Hippocampal formation (tissue), 2 donors: ENCODE results near the gene VPS39.

Source experiments
- DNase-seq, 2 donors: peaks; one replicate each; lab custom pipeline; 2025; lab: John Stamatoyannopoulos, UW

VPS39 gene

GRCh38 chr15:42201801-42202200, 6.3 kb downstream of the VPS39 start:
- no peak for DNase-seq

DNA sequence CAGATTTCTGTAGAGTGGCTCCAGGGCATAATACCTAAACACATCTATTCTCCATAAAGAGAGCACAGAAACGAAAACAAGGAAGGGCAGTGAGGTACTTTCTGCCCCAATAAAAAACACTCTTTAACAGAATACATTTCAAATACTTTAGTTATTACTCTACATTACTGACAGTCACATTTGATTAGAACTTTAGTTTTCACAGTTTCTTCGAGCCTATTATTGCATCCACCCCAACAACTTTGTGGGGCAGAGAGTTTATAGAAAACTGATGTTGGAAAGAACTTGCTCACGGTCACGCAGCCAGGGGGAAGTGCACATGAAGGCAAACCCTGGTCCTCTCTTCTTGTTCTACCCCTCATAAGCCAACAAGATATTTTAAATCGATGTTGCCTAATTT, 9.0 kb downstream of the VPS39 start:
- no peak for DNase-seq

GRCh38 chr15:42198516-42198915, 9.6 kb downstream of the VPS39 start:
- no peak for DNase-seq

- no peak for DNase-seq
These were observed 13.6 kb downstream of the VPS39 start for GRCh38 chr15:42194513-42194912.

DNA sequence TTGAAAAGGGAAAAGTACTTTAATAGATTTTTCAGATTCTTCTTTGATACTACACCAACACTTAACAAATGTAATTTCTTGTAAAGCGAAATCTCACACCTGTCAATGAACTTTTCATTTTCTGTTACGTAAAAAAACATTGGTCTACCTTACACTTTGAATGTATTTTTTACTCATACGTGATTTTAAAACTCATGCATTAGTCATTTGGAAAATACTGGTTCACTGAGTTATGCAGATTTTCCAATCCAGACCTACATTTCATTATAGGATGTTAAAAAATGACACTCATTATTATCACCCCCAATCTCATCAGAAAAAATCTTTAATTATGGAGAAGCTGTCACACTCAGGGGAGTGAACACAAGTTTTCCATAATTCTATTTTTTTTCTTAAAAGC, 14.7 kb downstream of the VPS39 start:
- no peak for DNase-seq

DNA sequence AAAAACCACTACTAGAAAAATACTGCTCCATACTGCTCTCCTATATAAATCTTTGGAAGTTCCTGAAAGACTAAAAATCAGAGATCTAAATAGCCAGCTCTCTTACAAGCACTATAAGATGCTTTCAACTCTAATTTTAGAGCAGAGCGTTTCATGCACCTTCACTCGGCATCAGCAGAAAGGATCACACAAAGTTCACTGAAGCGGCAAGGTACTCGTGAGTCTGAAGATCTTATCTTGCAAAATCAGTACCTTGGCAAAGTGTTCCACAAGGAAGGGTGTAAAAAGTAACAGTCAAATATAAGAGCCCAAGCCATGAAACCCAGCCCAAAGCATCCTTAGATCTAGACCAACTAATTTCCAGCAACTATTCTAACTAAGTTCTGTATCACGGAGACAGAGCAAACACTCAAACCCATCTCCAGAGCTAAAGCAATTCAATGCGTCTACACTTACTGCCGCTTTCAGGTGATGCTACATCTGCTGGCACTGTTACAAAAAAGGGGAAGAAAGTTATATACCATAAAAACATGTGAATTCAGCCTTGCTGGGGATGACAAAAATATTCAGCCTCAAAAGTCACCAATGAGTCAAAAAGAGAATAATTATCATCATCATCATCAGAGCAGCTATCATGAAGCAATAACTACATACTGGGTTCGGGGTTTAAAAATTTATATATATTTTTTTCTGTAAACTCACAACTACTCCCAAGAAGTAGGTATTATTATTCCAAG, 16.3 kb downstream of the VPS39 start:
- DNase-seq: no peak

DNA sequence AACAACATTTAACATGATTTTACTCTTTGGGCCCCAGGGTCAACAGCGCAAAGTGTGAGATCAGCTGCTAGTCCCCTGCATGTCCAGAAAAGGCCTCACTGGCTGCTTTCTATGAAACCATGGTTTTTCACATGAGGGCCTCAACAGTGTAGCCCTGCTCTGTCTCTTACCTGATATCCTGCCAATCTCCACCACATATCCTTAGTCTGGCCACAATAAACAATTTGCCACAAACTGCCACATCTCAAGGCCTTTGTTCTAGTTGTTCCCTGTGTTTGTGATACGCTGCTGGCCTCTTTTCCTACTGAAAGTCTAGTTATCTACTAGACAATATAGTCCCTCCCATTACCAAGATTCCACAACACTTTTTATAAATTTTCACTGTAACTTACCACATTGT, 17.7 kb downstream of the VPS39 start:
- no peak for DNase-seq

- DNase-seq: no peak
These were observed 22.3 kb downstream of the VPS39 start for GRCh38 chr15:42185801-42186200.

- no peak for DNase-seq
These were observed 23.4 kb downstream of the VPS39 start for GRCh38 chr15:42184736-42185135.

DNA sequence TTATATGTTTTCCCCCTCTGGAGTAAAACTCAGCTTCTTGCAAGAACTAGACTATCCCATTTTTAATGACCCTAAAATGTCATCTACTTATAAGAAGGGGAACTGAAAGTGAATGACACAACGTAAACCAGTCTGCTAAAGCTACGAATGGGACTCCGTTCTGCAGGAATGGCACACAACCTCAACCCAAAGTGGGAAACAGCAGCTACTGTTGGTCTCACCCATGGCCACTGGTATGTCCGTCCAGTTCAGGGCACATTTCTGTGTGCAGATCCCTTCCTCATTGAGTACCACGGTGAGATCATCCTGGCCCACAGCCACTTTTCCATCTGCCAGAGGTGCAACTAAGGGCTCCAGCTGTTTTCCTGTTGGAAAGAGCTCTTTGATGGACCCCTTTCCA, 23.8 kb downstream of the VPS39 start:
- DNase-seq: peak; percentile 10 to 37

GRCh38 chr15:42182961-42183360, 25.1 kb downstream of the VPS39 start:
- peak in 1 of 2 donors; percentile 5 for DNase-seq

GRCh38 chr15:42182328-42182886, 25.7 kb downstream of the VPS39 start:
- DNase-seq: no peak

- DNase-seq: no peak
These were observed 30.0 kb downstream of the VPS39 start for GRCh38 chr15:42178056-42178455.

DNA sequence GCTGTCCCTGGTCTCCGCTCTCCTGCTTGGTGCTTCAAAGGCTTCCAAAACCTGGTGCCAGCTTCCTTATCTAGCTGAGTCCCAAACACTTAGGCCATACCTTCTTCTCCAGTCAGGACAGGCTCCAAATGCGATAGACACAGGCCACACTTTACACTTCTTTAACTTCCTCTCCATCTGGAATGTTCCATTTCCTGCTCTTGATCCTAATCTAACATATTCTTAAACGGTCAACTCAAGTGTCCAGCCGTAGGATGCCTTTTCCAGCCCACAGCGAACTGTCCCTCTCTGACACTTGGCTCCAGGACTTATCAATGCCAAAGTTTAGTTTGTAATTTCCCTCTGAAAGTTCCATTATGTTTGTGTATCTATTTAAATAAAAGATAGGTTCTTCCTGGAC, 32.4 kb downstream of the VPS39 start:
- DNase-seq: no peak

- no peak for DNase-seq
These were observed 35.6 kb downstream of the VPS39 start for GRCh38 chr15:42172475-42172874.

DNA sequence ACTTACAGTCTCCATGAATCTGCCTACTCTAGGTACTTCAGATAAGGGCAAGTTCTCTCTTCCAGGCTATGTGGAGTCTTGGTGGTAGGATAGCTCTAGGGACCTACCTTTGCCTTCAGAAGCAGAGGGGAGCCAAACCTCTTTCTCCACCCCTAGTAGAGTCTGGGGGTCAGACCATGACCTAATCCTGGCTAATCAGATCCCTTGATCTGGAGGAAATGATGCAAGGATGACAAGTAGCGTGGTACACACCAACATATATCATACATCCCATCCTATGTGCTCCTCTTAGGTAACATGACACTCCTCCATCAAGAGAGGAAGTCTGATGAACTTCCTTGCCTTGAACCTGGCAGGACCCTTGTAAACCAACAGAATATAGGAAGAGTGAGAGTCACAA, 36.3 kb downstream of the VPS39 start:
- DNase-seq: no peak

- DNase-seq: no peak
These were observed 37.0 kb downstream of the VPS39 start for GRCh38 chr15:42171122-42171521.

DNA sequence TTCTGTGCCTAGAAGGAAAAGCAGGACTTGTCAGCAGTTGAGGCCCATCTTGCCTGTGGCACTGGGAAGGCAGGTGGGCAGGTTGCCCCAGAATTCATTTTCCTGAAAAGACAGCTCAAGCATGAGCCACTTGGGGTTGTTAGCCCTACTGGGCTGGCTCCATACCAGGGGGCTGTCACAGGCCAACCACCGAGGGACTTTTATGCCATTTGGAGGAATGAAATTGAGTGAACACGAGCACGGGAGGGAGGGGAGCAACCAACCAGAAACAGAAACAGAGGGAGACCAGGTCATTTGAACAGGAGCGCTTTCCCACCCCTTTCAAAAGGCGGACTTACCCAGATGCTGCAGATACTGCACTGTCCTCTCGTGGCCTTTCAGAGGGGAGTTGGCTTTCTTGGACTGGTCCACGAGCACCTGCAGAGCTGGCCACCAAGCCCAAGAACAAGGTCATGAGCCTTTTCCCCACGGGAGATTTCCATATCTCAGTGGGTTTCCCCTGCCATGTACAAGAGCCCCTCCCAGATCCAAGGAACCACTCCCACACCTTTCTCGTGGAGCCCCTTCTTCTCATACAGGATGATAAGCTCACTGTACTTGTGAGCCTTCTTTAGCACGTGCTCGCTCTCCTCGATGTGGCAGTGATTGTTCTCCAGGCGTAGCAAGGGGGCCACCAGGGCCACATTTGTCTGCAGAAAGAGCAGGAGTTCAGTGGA, 41.7 kb downstream of the VPS39 start:
- DNase-seq: no peak

DNA sequence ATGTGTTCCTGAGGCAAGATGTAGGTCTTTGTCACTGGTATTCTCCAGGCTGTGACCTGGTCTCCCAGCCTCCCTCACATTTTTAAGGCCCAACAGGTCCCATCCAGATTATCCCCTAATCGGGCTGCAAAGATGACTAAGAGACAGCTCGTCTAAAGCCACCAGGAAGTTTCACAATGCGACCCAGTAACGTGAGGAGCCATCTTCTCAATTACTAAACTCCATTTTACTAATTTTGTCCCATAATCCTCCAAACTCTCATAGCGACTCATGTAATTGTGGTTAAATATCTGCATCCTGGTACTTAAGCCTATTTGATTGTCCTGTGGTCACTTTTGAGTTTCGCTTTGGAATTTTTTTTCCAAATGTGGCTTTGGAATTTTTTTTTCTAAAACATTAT, 43.0 kb downstream of the VPS39 start:
- DNase-seq: no peak

- DNase-seq: no peak
These were observed 44.1 kb downstream of the VPS39 start for GRCh38 chr15:42163947-42164550.

DNA sequence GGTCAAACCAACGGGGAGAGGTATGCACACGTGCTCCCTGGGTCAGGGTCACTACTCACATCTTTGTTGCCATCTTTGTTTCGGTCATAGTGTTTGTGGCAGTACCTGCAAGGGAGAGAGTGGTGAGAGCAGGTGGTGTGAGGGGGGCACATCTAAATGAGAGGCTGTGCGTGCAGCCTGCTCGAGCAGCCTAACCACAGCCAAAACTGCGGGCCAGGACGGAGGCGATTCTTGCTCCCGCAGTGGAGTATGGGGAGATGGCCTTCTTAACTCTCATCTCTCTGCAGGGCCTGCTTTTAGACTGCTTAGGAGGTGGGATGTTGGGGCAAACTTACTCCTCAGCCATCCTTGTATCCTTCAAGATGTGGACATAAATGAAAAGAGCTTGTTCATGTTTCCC, 44.8 kb downstream of the VPS39 start:
- DNase-seq: no peak

GRCh38 chr15:42160136-42160535, 48.0 kb downstream of the VPS39 start:
- DNase-seq: no peak
